EH (cell line): ENCODE data around the gene EWSR1.
A peak's percentile ranks its signal among the peaks of the same experiment; 100 is the strongest.
"Not testable (repeated sequence)": the region's sequence is repeated elsewhere in the genome, so short reads cannot be mapped to it uniquely, and the experiment has no call there.

Experiments used
- DNase-seq: peaks from one replicate; pipeline ENCODE4 v3.0.0-alpha.2; 2015; ENCODE audit warnings: low read depth

Gene EWSR1

GRCh38 chr22:29267858-29268510, at the start of gene EWSR1, which contains the start of gene RHBDD3:
TSS of gene EWSR1 (plus strand) at chr22:29268268. CDS start at chr22:29268337, 69 bp downstream.
TSS of gene RHBDD3 (minus strand) at chr22:29267981. CDS start at chr22:29265626, 2,355 bp downstream.
- peak; percentile 96 for DNase-seq

- DNase-seq = no peak
Measured at GRCh38 chr22:29218758-29219408, 49.2 kb upstream of the EWSR1 start.

- not testable (repeated sequence) for DNase-seq
Measured at GRCh38 chr22:29219409-29219782, 48.7 kb upstream of the EWSR1 start.

- DNase-seq = no peak
Measured at GRCh38 chr22:29219881-29220670, 48.0 kb upstream of the EWSR1 start.

GRCh38 chr22:29224121-29224858, 43.8 kb upstream of the EWSR1 start:
- DNase-seq = no peak

GRCh38 chr22:29224859-29225410, 43.1 kb upstream of the EWSR1 start:
- no peak for DNase-seq

- DNase-seq = peak; percentile 28
Measured at GRCh38 chr22:29225422-29226090, 42.5 kb upstream of the EWSR1 start.

GRCh38 chr22:29226351-29226981, 41.6 kb upstream of the EWSR1 start:
- no peak for DNase-seq

- no peak for DNase-seq
Measured at GRCh38 chr22:29230972-29231875, 36.8 kb upstream of the EWSR1 start.

GRCh38 chr22:29231971-29232959, 35.8 kb upstream of the EWSR1 start:
- DNase-seq = no peak

GRCh38 chr22:29233277-29233877, 34.7 kb upstream of the EWSR1 start:
- no peak for DNase-seq

- not testable (repeated sequence) for DNase-seq
Measured at GRCh38 chr22:29240481-29240880, 27.6 kb upstream of the EWSR1 start.

- no peak for DNase-seq
Measured at GRCh38 chr22:29243874-29244446, 24.1 kb upstream of the EWSR1 start.

GRCh38 chr22:29244785-29245625, 23.1 kb upstream of the EWSR1 start:
- DNase-seq = no peak

GRCh38 chr22:29245626-29246385, 22.3 kb upstream of the EWSR1 start:
- DNase-seq = peak; percentile 66

- not testable (repeated sequence) for DNase-seq
Measured at GRCh38 chr22:29247891-29248290, 20.2 kb upstream of the EWSR1 start.
